ENCODE results near the gene NEURL3. TPM values are rescaled to one million over a fixed set of nuclear protein-coding genes. Genes with fewer than 3 reads are reported as not detected.

NEURL3 gene
- total and polyA plus RNA-seq, 4 donors, result 0.24 to 2.1 (median 0.72) TPM

DNA sequence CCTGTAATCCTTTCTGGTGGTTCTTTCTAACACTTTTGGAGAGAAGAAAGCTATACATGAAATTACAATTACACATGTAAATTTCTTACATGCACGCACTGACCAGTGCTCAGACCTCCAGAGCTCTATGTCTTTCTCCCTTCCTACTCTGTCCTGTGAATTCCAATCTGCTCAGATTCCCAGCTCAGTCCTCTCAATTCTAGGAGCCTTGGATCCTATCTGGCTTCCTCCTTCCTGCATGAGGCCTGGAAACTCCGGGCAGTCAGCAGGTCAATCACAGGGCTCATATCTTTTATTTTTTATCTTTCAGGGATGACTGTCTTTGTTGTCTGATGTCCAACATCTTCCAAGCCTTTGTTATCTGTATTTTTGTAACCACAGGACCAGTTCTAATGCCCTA, 56.0 kb downstream of the NEURL3 start:
- H3K4me3 ChIP-seq, result no peak overlapping the region
- H3K36me3 ChIP-seq (ENCODE audit: control insufficient read depth in 4 of 4, insufficient read depth in 4 of 4, low read length in 4 of 4), result no peaks in the 10 kb centered on the region
- WGBS, 2 donors, result 77 to 84% methylated on average over 2 of the region's 2 CpGs
- TF ChIP-seq, protein P1, sequence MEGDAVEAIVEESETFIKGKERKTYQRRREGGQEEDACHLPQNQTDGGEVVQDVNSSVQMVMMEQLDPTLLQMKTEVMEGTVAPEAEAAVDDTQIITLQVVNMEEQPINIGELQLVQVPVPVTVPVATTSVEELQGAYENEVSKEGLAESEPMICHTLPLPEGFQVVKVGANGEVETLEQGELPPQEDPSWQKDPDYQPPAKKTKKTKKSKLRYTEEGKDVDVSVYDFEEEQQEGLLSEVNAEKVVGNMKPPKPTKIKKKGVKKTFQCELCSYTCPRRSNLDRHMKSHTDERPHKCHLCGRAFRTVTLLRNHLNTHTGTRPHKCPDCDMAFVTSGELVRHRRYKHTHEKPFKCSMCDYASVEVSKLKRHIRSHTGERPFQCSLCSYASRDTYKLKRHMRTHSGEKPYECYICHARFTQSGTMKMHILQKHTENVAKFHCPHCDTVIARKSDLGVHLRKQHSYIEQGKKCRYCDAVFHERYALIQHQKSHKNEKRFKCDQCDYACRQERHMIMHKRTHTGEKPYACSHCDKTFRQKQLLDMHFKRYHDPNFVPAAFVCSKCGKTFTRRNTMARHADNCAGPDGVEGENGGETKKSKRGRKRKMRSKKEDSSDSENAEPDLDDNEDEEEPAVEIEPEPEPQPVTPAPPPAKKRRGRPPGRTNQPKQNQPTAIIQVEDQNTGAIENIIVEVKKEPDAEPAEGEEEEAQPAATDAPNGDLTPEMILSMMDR (IDR thresholded peaks at IDR 0.05; ENCODE audit: control extremely low read depth, extremely low read depth), result no peak
- DNase-seq, result no peak
- no peak for ATAC-seq (ENCODE audit: insufficient read depth, low FRiP score)
- no peak overlapping the region for H3K9ac ChIP-seq (ENCODE audit: insufficient read depth in 1 of 2, low read length in 2 of 2)
- no peaks in the 10 kb centered on the region for H3K27me3 ChIP-seq (ENCODE audit: control insufficient read depth in 3 of 3, insufficient read depth in 3 of 3, low read length in 2 of 3)
- no peak overlapping the region for H3K27ac ChIP-seq (ENCODE audit: low read depth in 1 of 2, low read length in 1 of 2)
- peaks cover 0 to 3% (median 0%) of the 10 kb centered on the region in 4 donors for H3K9me3 ChIP-seq (ENCODE audit: control insufficient read depth in 4 of 4, insufficient read depth in 3 of 4, low read length in 3 of 4)
- H3K4me1 ChIP-seq (ENCODE audit: control insufficient read depth in 5 of 5, insufficient read depth in 5 of 5, low read length in 5 of 5), result peaks cover 0 to 3% (median 0%) of the 10 kb centered on the region in 5 donors

DNA sequence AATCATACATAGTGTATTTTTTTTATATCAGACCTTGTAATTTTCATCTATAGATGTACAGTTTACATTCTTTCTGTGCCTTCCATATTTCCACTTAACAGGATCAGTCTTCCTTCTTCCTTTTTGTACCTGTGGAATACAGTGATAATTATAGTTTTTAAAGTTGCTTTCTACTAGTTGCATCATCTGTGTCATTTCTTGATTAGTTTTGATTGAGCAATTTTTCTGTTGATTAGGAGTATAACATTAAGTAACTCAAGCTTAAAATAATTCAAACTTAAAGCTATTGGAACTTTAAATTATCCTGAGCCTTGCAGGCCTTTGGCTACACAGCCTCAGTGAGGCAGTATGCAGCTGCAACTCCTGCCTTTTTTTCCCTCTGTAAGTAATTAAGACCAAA, 57.4 kb downstream of the NEURL3 start:
- no peak for ATAC-seq (ENCODE audit: insufficient read depth, low FRiP score)
- Histone ChIP-seq H3K9me3 (ENCODE audit: control insufficient read depth in 4 of 4, insufficient read depth in 3 of 4, low read length in 3 of 4) (no peaks in the 10 kb centered on the region), H3K27ac (ENCODE audit: low read depth in 1 of 2, low read length in 1 of 2) (no peak overlapping the region), H3K36me3 (ENCODE audit: control insufficient read depth in 4 of 4, insufficient read depth in 4 of 4, low read length in 4 of 4) (no peaks in the 10 kb centered on the region), H3K9ac (ENCODE audit: insufficient read depth in 1 of 2, low read length in 2 of 2) (no peak overlapping the region), H3K27me3 (ENCODE audit: control insufficient read depth in 3 of 3, insufficient read depth in 3 of 3, low read length in 2 of 3) (no peaks in the 10 kb centered on the region), H3K4me3 (no peak overlapping the region), H3K4me1 (ENCODE audit: control insufficient read depth in 5 of 5, insufficient read depth in 5 of 5, low read length in 5 of 5) (peaks cover 0 to 3% (median 0%) of the 10 kb centered on the region in 5 donors)
- no peak for DNase-seq
- TF ChIP-seq, protein P1 (IDR thresholded peaks at IDR 0.05; ENCODE audit: control extremely low read depth, extremely low read depth), result no peak

Other genes with a start within 250 kb of the NEURL3 start
- gene TMEM127, start 239.4 kb downstream of the NEURL3 start, total RNA-seq, result 10 to 100 TPM; 30.6 to 67.2 TPM
- gene TMEM127, start 239.4 kb downstream of the NEURL3 start, polyA plus RNA-seq, result 10 to 100 TPM; 15.3 to 45.5 TPM
- 10 to 100 TPM; 74.2 to 74.3 TPM for gene CIAO1, start 239.1 kb downstream of the NEURL3 start, total RNA-seq
- 10 to 100 TPM; 27.9 to 67.7 TPM for gene CIAO1, start 239.1 kb downstream of the NEURL3 start, polyA plus RNA-seq
- 100 to 1,000 TPM; 102 to 106 TPM for gene SNRNP200, start 199.8 kb downstream of the NEURL3 start, total RNA-seq
- 10 to 100 TPM; 65.9 to 74.1 TPM for gene SNRNP200, start 199.8 kb downstream of the NEURL3 start, polyA plus RNA-seq
- gene ITPRIPL1, start 180.0 kb downstream of the NEURL3 start, total RNA-seq, result 1 to 10 TPM; 1.9 to 2.2 TPM
- 1 to 10 TPM in 1 of 2 donors, under 1 TPM in 1; 0.33 to 1.1 TPM for gene ITPRIPL1, start 180.0 kb downstream of the NEURL3 start, polyA plus RNA-seq
- 1 to 10 TPM; 1.1 to 4.0 TPM for gene NCAPH, start 169.6 kb downstream of the NEURL3 start, total RNA-seq
- 1 to 10 TPM; 2.0 to 2.1 TPM for gene NCAPH, start 169.6 kb downstream of the NEURL3 start, polyA plus RNA-seq
- gene ARID5A, start 31.4 kb upstream of the NEURL3 start, total RNA-seq, result 10 to 100 TPM; 12.5 to 33.5 TPM
- gene ARID5A, start 31.4 kb upstream of the NEURL3 start, polyA plus RNA-seq, result 10 to 100 TPM; 23.2 to 61.9 TPM
- gene KANSL3, start 133.0 kb upstream of the NEURL3 start, total RNA-seq, result 10 to 100 TPM; 49.1 to 91.4 TPM
- gene KANSL3, start 133.0 kb upstream of the NEURL3 start, polyA plus RNA-seq, result 10 to 100 TPM; 16.7 to 18.2 TPM
- under 1 TPM; 0.64 to 0.77 TPM for gene FER1L5, start 137.4 kb upstream of the NEURL3 start, total RNA-seq
- under 1 TPM; 0.09 to 0.16 TPM for gene FER1L5, start 137.4 kb upstream of the NEURL3 start, polyA plus RNA-seq
- gene LMAN2L, start 234.7 kb upstream of the NEURL3 start, total RNA-seq, result 10 to 100 TPM; 16.7 to 36.3 TPM
- gene LMAN2L, start 234.7 kb upstream of the NEURL3 start, polyA plus RNA-seq, result 10 to 100 TPM in 1 of 2 donors, 1 to 10 TPM in 1; 8.6 to 16.3 TPM

All from lung (tissue), 12 donors.